Activated T-cell treated with anti-CD3 and anti-CD28 coated beads, Interleukin-2, amount 50 U/mL, for 24 hours (primary cell): ENCODE data around the gene ASTN2.

Experiments used
- DNase-seq: peaks from one replicate; pipeline ENCODE4 v3.0.0-alpha.2; 2020
- H3K27ac Mint-ChIP-seq: 2 replicates; pipeline ENCODE4 v1.8.0; 2020; ENCODE audit warnings: mild to moderate bottlenecking, mixed read lengths
- H3K27me3 Mint-ChIP-seq: 2 replicates; pipeline ENCODE4 v1.8.0; 2020; ENCODE audit warnings: mixed read lengths
- H3K36me3 Mint-ChIP-seq: 2 replicates; pipeline ENCODE4 v1.8.0; 2020; ENCODE audit warnings: low read depth, mixed read lengths
- H3K4me1 Mint-ChIP-seq: 2 replicates; pipeline ENCODE4 v1.8.0; 2020; ENCODE audit warnings: low read depth, mixed read lengths
- H3K4me3 Mint-ChIP-seq: 2 replicates; pipeline ENCODE4 v1.8.0; 2020; ENCODE audit warnings: mild to moderate bottlenecking, moderate library complexity, mixed read lengths
- H3K9me3 Mint-ChIP-seq: 2 replicates; pipeline ENCODE4 v1.8.0; 2020; ENCODE audit warnings: mixed read lengths

Gene ASTN2

DNA sequence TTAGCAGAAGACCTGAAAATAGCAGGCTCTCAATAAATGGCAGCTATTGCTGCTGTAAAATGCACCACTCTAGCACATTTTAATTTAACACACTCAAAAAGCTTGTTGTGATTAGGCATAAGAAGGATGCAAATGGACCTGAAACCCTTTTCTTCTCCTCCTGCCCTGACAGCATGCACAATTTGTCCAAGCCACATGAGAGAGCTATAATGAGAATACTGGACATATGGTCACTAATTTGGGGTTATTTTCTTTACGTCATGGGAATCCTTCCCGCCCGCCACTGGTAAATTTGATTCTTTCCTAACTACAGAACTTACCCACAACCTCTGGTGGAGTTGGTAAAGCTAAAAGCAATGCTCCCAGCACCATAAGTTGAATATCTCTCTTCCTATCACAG is 665.7 kb downstream of the ASTN2 start:
- no peaks in the 10 kb centered on the region for H3K36me3 Mint-ChIP-seq
- no peak for DNase-seq
- peaks cover 19% of the 10 kb centered on the region for H3K27me3 Mint-ChIP-seq
- H3K27ac Mint-ChIP-seq, result no peak overlapping the region
- no peaks in the 10 kb centered on the region for H3K9me3 Mint-ChIP-seq
- H3K4me1 Mint-ChIP-seq, result no peaks in the 10 kb centered on the region
- no peak overlapping the region for H3K4me3 Mint-ChIP-seq

DNA sequence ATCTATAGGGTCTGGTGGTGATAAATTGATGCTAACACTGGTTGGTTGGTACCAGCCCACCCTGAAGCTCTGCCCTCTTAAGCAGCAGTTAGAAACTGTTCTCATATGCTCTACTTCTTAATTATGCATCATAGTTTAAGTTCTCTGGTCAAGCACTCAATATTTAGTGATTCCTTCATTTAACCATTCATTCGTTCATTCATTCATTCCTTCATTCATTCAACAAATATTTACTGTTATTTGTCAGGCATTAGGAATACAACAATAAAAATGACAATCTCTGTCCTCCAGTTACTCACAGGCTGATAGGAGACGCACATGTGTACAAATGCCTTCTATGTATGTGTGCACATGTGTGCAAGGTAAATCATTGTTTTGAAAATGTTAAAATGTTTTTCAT is 673.1 kb downstream of the ASTN2 start:
- H3K27ac Mint-ChIP-seq, result no peak overlapping the region

GRCh38 chr9:116741086-116741740 is 673.6 kb downstream of the ASTN2 start:
- Mint-ChIP-seq H3K36me3 (no peaks in the 10 kb centered on the region), H3K9me3 (no peaks in the 10 kb centered on the region), H3K27me3 (peaks cover 12% of the 10 kb centered on the region), H3K4me3 (no peak overlapping the region), H3K4me1 (peaks cover 2% of the 10 kb centered on the region), H3K27ac (no peak overlapping the region)
- DNase-seq, result no peak

More for the DNA sequence above, 673.1 kb downstream of the ASTN2 start:
- H3K4me3 Mint-ChIP-seq, result no peak overlapping the region
- H3K4me1 Mint-ChIP-seq, result peaks cover 2% of the 10 kb centered on the region
- H3K27me3 Mint-ChIP-seq, result peaks cover 7% of the 10 kb centered on the region
- H3K36me3 Mint-ChIP-seq, result no peaks in the 10 kb centered on the region
- no peaks in the 10 kb centered on the region for H3K9me3 Mint-ChIP-seq
- DNase-seq, result no peak

DNA sequence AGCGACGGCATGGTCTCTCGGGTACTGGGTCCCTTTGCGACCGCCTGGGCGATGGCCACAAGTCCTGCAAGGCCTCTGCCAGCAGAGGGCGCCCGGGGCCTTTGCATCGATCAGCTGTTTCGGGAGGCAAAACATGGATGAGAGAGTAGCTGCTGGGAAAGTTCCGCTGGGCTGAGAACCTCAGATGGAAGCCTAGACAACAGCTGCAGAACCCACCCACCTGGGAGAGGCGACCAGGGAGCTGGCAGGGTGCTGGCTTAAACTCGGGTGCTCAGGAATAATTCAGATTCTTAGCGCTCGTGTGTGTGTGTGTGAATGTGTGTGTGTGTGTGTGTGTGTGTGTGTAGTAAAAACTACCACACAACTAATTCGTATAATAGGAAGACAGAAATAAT is 677.7 kb downstream of the ASTN2 start:
- Mint-ChIP-seq H3K27me3 (peaks cover 37% of the 10 kb centered on the region), H3K9me3 (no peaks in the 10 kb centered on the region), H3K4me1 (peaks cover 2% of the 10 kb centered on the region), H3K27ac (no peak overlapping the region), H3K36me3 (no peaks in the 10 kb centered on the region), H3K4me3 (no peak overlapping the region)
- DNase-seq, result peak; percentile 65

DNA sequence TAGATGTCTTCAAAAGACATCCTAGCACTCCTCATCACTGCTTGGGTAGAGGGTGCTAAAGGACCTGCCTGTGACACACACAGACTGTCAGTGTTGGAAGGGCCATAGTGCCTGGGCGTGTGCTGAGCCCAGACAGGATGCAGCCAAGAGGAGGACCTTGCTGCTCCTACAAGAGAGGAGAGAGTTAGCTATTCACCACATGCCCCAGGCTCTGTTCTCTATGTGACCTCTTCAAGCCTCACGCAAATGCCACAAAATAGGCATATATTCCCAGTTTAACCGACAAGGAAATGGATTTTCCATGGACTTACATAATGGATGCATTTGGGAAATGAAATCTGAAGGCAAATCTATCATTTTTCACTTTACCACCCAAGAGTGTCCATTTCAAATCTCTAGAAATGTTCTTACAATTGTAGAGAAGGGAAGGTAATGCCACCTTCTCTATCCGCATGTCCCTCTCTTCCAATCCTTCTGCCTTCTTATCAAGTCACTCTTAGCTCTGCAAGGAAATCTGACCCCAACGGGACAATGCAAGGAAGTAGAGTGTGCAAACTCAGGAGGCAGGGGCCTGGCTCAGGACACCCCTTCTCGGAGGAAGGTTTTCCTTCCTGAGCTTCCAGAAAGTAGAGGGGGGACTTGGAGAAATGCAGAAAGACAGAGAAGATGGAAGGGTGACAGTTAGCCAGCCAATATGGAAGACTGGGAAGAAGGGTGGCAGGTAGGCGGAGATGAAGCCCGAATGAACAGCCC is 678.3 kb downstream of the ASTN2 start:
- peaks cover 2% of the 10 kb centered on the region for H3K4me1 Mint-ChIP-seq
- H3K4me3 Mint-ChIP-seq, result no peak overlapping the region
- no peak for DNase-seq
- no peak overlapping the region for H3K27ac Mint-ChIP-seq
- H3K27me3 Mint-ChIP-seq, result peaks cover 38% of the 10 kb centered on the region
- no peaks in the 10 kb centered on the region for H3K9me3 Mint-ChIP-seq
- H3K36me3 Mint-ChIP-seq, result no peaks in the 10 kb centered on the region

DNA sequence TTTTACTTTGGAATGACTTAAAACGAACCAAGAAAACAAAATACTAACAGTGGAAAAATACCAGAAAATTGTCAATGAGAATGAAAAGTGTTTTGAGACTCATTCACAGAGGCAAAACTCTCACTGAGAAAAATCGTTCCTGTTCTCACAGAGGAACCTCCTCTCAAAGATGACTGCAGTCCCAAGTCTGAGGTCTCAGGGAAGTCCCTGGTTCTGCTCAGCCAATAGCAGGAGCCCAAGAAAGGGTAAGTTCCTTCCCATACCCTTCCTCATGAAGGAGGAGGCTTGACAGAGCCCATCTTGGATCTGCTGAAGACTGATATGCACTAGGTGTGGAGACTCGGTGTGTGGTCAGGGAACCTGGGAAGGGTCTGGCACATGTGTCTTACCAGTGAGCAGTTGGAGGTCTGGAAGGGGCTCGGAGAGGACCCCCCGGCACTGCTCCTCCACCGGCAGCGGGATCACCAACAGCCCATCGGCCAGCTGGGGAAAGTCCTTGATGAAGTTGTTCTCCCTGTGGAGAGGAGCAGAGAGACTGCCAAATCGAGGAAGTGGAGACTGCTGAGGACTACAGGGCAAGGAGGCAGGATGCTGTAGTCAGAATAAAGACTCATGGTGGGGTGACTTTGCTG is 681.7 kb downstream of the ASTN2 start:
- H3K4me1 Mint-ChIP-seq, result peaks cover 2% of the 10 kb centered on the region
- no peak overlapping the region for H3K27ac Mint-ChIP-seq
- H3K27me3 Mint-ChIP-seq, result peaks cover 43% of the 10 kb centered on the region
- H3K4me3 Mint-ChIP-seq, result no peak overlapping the region
- H3K9me3 Mint-ChIP-seq, result no peaks in the 10 kb centered on the region
- H3K36me3 Mint-ChIP-seq, result no peaks in the 10 kb centered on the region
- no peak for DNase-seq

- DNase-seq, result no peak
- no peaks in the 10 kb centered on the region for H3K9me3 Mint-ChIP-seq
- no peaks in the 10 kb centered on the region for H3K36me3 Mint-ChIP-seq
- no peak overlapping the region for H3K27ac Mint-ChIP-seq
- peaks cover 7% of the 10 kb centered on the region for H3K27me3 Mint-ChIP-seq
- H3K4me3 Mint-ChIP-seq, result no peak overlapping the region
- no peaks in the 10 kb centered on the region for H3K4me1 Mint-ChIP-seq
Measured at GRCh38 chr9:116726602-116727001, 688.3 kb downstream of the ASTN2 start.

DNA sequence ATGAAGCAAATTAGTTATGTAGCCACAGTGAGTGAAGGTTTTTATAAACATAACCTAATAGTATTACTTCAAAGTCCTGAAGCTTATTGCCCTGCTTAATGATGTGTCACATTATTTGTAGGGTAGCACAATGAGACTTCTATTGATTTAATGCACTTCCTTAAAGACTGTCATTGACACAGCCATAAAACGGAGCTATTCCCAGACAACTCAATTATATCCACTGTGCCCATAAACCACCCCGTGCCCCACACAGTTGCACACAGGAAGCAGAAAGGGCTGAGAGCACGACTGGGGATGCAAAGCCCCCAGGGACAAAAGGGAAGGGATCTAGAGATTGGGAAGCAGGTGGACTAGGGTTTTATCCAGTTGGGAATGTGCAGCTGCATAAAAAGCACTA is 690.7 kb downstream of the ASTN2 start:
- H3K36me3 Mint-ChIP-seq, result no peaks in the 10 kb centered on the region
- no peak overlapping the region for H3K4me3 Mint-ChIP-seq
- peaks cover 12% of the 10 kb centered on the region for H3K27me3 Mint-ChIP-seq
- no peak overlapping the region for H3K27ac Mint-ChIP-seq
- H3K9me3 Mint-ChIP-seq, result no peaks in the 10 kb centered on the region
- no peaks in the 10 kb centered on the region for H3K4me1 Mint-ChIP-seq
- DNase-seq, result no peak

GRCh38 chr9:116721944-116722343 is 692.9 kb downstream of the ASTN2 start:
- Mint-ChIP-seq H3K36me3 (no peaks in the 10 kb centered on the region), H3K4me1 (peaks cover 3% of the 10 kb centered on the region), H3K27me3 (peaks cover 9% of the 10 kb centered on the region), H3K4me3 (no peak overlapping the region), H3K27ac (no peak overlapping the region), H3K9me3 (no peaks in the 10 kb centered on the region)
- DNase-seq, result no peak

GRCh38 chr9:116721411-116721810 is 693.4 kb downstream of the ASTN2 start:
- Mint-ChIP-seq H3K9me3 (no peaks in the 10 kb centered on the region), H3K27me3 (peaks cover 9% of the 10 kb centered on the region), H3K4me3 (no peak overlapping the region), H3K4me1 (peaks cover 3% of the 10 kb centered on the region), H3K27ac (no peak overlapping the region), H3K36me3 (no peaks in the 10 kb centered on the region)
- DNase-seq, result no peak

DNA sequence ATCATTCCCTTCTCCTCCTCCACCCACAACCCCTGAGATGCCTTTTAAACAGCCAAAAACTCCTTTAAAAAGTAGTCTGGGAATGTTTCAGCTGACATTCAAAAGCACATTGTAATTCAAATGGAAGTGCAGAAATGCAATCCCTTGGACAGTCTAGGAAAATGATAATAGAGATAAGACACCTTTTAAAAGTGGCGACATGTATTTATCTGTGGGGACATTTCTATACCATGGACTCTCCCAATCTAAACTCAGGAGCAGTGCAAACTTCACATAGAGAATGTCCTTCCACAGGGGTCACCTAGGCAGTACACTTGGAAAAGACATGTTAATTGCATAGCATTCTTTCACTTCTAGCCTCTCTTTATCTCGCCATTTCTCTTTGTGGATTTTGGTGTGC is 694.7 kb downstream of the ASTN2 start:
- peaks cover 9% of the 10 kb centered on the region for H3K27me3 Mint-ChIP-seq
- peaks cover 3% of the 10 kb centered on the region for H3K4me1 Mint-ChIP-seq
- DNase-seq, result no peak
- H3K4me3 Mint-ChIP-seq, result no peak overlapping the region
- H3K9me3 Mint-ChIP-seq, result no peaks in the 10 kb centered on the region
- no peaks in the 10 kb centered on the region for H3K36me3 Mint-ChIP-seq
- H3K27ac Mint-ChIP-seq, result no peak overlapping the region

GRCh38 chr9:116718111-116718510 is 696.7 kb downstream of the ASTN2 start:
- H3K27ac Mint-ChIP-seq, result no peak overlapping the region
- no peaks in the 10 kb centered on the region for H3K36me3 Mint-ChIP-seq
- no peak for DNase-seq
- H3K4me1 Mint-ChIP-seq, result peaks cover 3% of the 10 kb centered on the region
- peaks cover 7% of the 10 kb centered on the region for H3K27me3 Mint-ChIP-seq
- no peak overlapping the region for H3K4me3 Mint-ChIP-seq
- no peaks in the 10 kb centered on the region for H3K9me3 Mint-ChIP-seq

DNA sequence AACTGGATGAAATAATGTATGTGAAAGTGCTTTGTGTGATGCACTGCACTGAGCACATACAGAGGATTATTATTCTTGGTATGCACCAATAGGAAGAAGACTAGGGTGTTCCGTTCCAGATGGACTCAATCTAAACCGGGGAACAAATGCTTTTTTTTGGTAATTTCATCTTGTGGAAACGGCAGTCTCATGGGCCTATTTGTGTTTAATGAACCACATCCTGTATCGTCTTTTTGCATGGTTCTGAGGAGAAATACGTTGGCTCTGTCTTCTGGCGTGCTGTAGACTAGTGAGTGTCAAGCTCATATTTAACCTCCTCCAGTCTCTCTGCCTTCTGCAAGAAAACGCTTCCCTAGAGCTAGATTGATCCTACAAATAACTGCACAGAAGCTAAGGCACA is 697.7 kb downstream of the ASTN2 start:
- Mint-ChIP-seq H3K36me3 (no peaks in the 10 kb centered on the region), H3K27ac (no peak overlapping the region), H3K27me3 (peaks cover 7% of the 10 kb centered on the region), H3K4me3 (no peak overlapping the region), H3K4me1 (peaks cover 3% of the 10 kb centered on the region), H3K9me3 (no peaks in the 10 kb centered on the region)
- no peak for DNase-seq

- no peak for DNase-seq
- Mint-ChIP-seq H3K27ac (no peak overlapping the region), H3K36me3 (no peaks in the 10 kb centered on the region), H3K9me3 (no peaks in the 10 kb centered on the region), H3K4me3 (no peak overlapping the region), H3K4me1 (peaks cover 3% of the 10 kb centered on the region), H3K27me3 (peaks cover 7% of the 10 kb centered on the region)
Measured at GRCh38 chr9:116716438-116716837, 698.4 kb downstream of the ASTN2 start.

- Mint-ChIP-seq H3K4me3 (no peak overlapping the region), H3K27ac (no peak overlapping the region)
Measured at GRCh38 chr9:116715751-116716150, 699.1 kb downstream of the ASTN2 start.

More at GRCh38 chr9:116715751-116716150, 699.1 kb downstream of the ASTN2 start:
- Mint-ChIP-seq H3K4me1 (peaks cover 3% of the 10 kb centered on the region), H3K27me3 (peaks cover under 1% of the 10 kb centered on the region), H3K36me3 (no peaks in the 10 kb centered on the region), H3K9me3 (no peaks in the 10 kb centered on the region)
- no peak for DNase-seq
